Fibroblast of upper back skin (primary cell): ENCODE results near the gene PDCD10.

ENCODE experiments used
- DNase-seq: peaks from one replicate; pipeline ENCODE4 v3.0.0-alpha.2; 2013

The PDCD10 gene

GRCh38 chr3:167733961-167734497, 663 bp downstream of the PDCD10 start:
- DNase-seq = peak; percentile 9

GRCh38 chr3:167732313-167733065, 2.2 kb downstream of the PDCD10 start:
- DNase-seq = peak; percentile 9

- no peak for DNase-seq
Observed at GRCh38 chr3:167731393-167731792, 3.3 kb downstream of the PDCD10 start.

- DNase-seq = peak; percentile 3
Observed at GRCh38 chr3:167729591-167729990, 5.1 kb downstream of the PDCD10 start.

- DNase-seq = no peak
Observed at GRCh38 chr3:167728632-167729323, 5.9 kb downstream of the PDCD10 start.

- DNase-seq = peak; percentile 84
Observed at GRCh38 chr3:167728176-167728575, 6.5 kb downstream of the PDCD10 start.

GRCh38 chr3:167723872-167724271, 10.8 kb downstream of the PDCD10 start:
- DNase-seq = no peak

GRCh38 chr3:167723025-167723512, 11.6 kb downstream of the PDCD10 start:
- no peak for DNase-seq

GRCh38 chr3:167718582-167718981, 16.1 kb downstream of the PDCD10 start:
- no peak for DNase-seq

GRCh38 chr3:167716920-167717319, 17.8 kb downstream of the PDCD10 start:
- no peak for DNase-seq

GRCh38 chr3:167714871-167715270, 19.8 kb downstream of the PDCD10 start:
- no peak for DNase-seq

- DNase-seq = no peak
Observed at GRCh38 chr3:167712445-167712844, 22.2 kb downstream of the PDCD10 start.

GRCh38 chr3:167711439-167711838, 23.3 kb downstream of the PDCD10 start:
- no peak for DNase-seq

- DNase-seq = no peak
Observed at GRCh38 chr3:167710552-167710951, 24.1 kb downstream of the PDCD10 start.

GRCh38 chr3:167709690-167710089, 25.0 kb downstream of the PDCD10 start:
- no peak for DNase-seq

- DNase-seq = peak; percentile 4
Observed at GRCh38 chr3:167705840-167706239, 28.9 kb downstream of the PDCD10 start.

GRCh38 chr3:167700926-167701325, 33.8 kb downstream of the PDCD10 start:
- DNase-seq = no peak

GRCh38 chr3:167700046-167700445, 34.6 kb downstream of the PDCD10 start:
- peak; percentile 19 for DNase-seq

- DNase-seq = no peak
Observed at GRCh38 chr3:167694121-167694520, 40.6 kb downstream of the PDCD10 start.

GRCh38 chr3:167691366-167691765, 43.3 kb downstream of the PDCD10 start:
- DNase-seq = peak; percentile 13

GRCh38 chr3:167684388-167684993, 50.2 kb downstream of the PDCD10 start:
- peak; percentile 62 for DNase-seq

- no peak for DNase-seq
Observed at GRCh38 chr3:167679526-167679925, 55.2 kb downstream of the PDCD10 start.

GRCh38 chr3:167675848-167676247, 58.8 kb downstream of the PDCD10 start:
- DNase-seq = no peak

- DNase-seq = no peak
Observed at GRCh38 chr3:167673221-167673620, 61.5 kb downstream of the PDCD10 start.
